Loucy (cell line): ENCODE measurements around the gene TIMMDC1.

ENCODE experiments used
- H2AFZ ChIP-seq: fragments of 200-600 bp; sonication (generic); 2 replicates; pipeline ENCODE4 v1.6.0; 2016; ENCODE audit warnings: antibody characterized with exemption, mild to moderate bottlenecking, low read length, moderate library complexity
- H3F3A ChIP-seq: fragments of 200-600 bp; 2 replicates; pipeline ENCODE4 v1.6.0; 2016; ENCODE audit warnings: antibody characterized with exemption, low read depth, mild to moderate bottlenecking
- H3K27me3 ChIP-seq: fragments of 200-600 bp; sonication (generic); 2 replicates; pipeline ENCODE4 v1.6.1; 2014; ENCODE audit warnings: low read length, mild to moderate bottlenecking; ENCODE audit not compliant: insufficient read depth, poor library complexity, severe bottlenecking
- H3K36me3 ChIP-seq: fragments of 200-600 bp; sonication (generic); 2 replicates; pipeline ENCODE4 v1.6.1; 2016; ENCODE audit warnings: low read length; ENCODE audit not compliant: insufficient read depth
- H3K4me1 ChIP-seq: fragments of 200-600 bp; sonication (generic); 2 replicates; pipeline ENCODE4 v1.5.1; 2014; ENCODE audit warnings: low read length, mild to moderate bottlenecking; ENCODE audit not compliant: insufficient read depth, poor library complexity, severe bottlenecking
- H3K4me2 ChIP-seq: fragments of 200-600 bp; sonication (generic); 2 replicates; pipeline ENCODE4 v1.6.0; 2014; ENCODE audit warnings: antibody characterized with exemption, low read length, low read depth, mild to moderate bottlenecking; ENCODE audit not compliant: poor library complexity, severe bottlenecking
- H3K4me3 ChIP-seq: fragments of 200-600 bp; sonication (generic); 2 replicates; pipeline ENCODE4 v1.5.1; 2014; ENCODE audit warnings: low read length, mild to moderate bottlenecking, mixed read lengths; ENCODE audit not compliant: poor library complexity, severe bottlenecking
- H3K79me2 ChIP-seq: fragments of 200-600 bp; sonication (generic); 2 replicates; pipeline ENCODE4 v1.6.1; 2014; ENCODE audit warnings: low read length; ENCODE audit not compliant: insufficient read depth
- H3K9ac ChIP-seq: fragments of 200-600 bp; sonication (generic); 2 replicates; pipeline ENCODE4 v1.6.0; 2014; ENCODE audit warnings: mild to moderate bottlenecking, low read depth, low read length, moderate library complexity; ENCODE audit not compliant: poor library complexity, severe bottlenecking
- H3K9me2 ChIP-seq: fragments of 200-600 bp; sonication (generic); replicated peaks from 2 replicates; pipeline ENCODE4 v1.6.1; 2016; ENCODE audit warnings: low read depth, low read length, mixed read lengths
- H3K9me3 ChIP-seq: fragments of 200-600 bp; sonication (generic); 2 replicates; pipeline ENCODE4 v1.6.1; 2014; ENCODE audit warnings: mild to moderate bottlenecking, antibody characterized with exemption, low read length, low read depth; ENCODE audit not compliant: insufficient read depth
- H4K20me1 ChIP-seq: fragments of 200-600 bp; sonication (generic); 2 replicates; pipeline ENCODE4 v1.6.0; 2014; ENCODE audit warnings: antibody characterized with exemption, low read length, mild to moderate bottlenecking; ENCODE audit not compliant: insufficient read depth, poor library complexity, severe bottlenecking
- EZH2phosphoT487 ChIP-seq: fragments of 200-600 bp; IDR thresholded peaks from 2 replicates; pipeline ENCODE4 v1.6.1; 2018; ENCODE audit warnings: antibody characterized with exemption, mild to moderate bottlenecking, moderate library complexity, borderline replicate concordance
- TF ChIP-seq, protein P1 (sequence below): fragments of 200-600 bp; sonication (generic); conservative IDR thresholded peaks from 2 replicates; pipeline ENCODE4 v1.5.1; 2014; ENCODE audit warnings: mild to moderate bottlenecking, antibody characterized with exemption, low read length

Gene TIMMDC1

GRCh38 chr3:119547227-119547626, 48.9 kb downstream of the TIMMDC1 start:
- TF ChIP-seq, protein P1, sequence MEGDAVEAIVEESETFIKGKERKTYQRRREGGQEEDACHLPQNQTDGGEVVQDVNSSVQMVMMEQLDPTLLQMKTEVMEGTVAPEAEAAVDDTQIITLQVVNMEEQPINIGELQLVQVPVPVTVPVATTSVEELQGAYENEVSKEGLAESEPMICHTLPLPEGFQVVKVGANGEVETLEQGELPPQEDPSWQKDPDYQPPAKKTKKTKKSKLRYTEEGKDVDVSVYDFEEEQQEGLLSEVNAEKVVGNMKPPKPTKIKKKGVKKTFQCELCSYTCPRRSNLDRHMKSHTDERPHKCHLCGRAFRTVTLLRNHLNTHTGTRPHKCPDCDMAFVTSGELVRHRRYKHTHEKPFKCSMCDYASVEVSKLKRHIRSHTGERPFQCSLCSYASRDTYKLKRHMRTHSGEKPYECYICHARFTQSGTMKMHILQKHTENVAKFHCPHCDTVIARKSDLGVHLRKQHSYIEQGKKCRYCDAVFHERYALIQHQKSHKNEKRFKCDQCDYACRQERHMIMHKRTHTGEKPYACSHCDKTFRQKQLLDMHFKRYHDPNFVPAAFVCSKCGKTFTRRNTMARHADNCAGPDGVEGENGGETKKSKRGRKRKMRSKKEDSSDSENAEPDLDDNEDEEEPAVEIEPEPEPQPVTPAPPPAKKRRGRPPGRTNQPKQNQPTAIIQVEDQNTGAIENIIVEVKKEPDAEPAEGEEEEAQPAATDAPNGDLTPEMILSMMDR, result no peak
- no peak for TF ChIP-seq EZH2phosphoT487
- no peak overlapping the region for H3K4me3 ChIP-seq
- no peaks in the 10 kb centered on the region for H3K27me3 ChIP-seq
- no peaks in the 10 kb centered on the region for H3K36me3 ChIP-seq
- no peaks in the 10 kb centered on the region for H3K9me3 ChIP-seq
- no peak overlapping the region for H2AFZ ChIP-seq
- H3K79me2 ChIP-seq, result no peaks in the 10 kb centered on the region
- no peaks in the 10 kb centered on the region for H3F3A ChIP-seq
- H3K4me1 ChIP-seq, result no peaks in the 10 kb centered on the region
- no peaks in the 10 kb centered on the region for H4K20me1 ChIP-seq
- H3K9me2 ChIP-seq, result no peaks in the 10 kb centered on the region
- no peak overlapping the region for H3K9ac ChIP-seq
- H3K4me2 ChIP-seq, result no peak overlapping the region

DNA sequence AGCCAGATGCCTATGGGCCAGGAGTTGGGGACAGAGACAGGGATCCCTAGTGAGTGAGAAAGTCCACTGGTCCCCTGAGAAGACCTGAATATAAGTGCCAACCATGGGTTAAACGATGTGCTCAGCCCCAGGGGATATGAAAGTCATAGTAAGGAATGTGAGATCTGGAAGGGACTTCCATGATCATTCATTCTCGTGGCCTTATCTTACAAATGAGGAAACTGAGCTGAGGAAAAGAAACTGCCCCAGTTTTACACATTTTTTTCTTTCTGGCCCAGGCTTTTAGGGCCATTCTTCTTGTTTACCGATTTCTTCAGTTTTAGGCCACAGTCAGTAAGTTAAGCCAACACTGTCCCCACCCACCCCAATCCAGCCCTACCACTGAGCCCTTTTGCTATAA, 50.0 kb downstream of the TIMMDC1 start:
- H3K4me3 ChIP-seq, result no peak overlapping the region
- H3K9me3 ChIP-seq, result no peaks in the 10 kb centered on the region
- no peaks in the 10 kb centered on the region for H3K4me1 ChIP-seq
- no peak overlapping the region for H3K4me2 ChIP-seq
- H3F3A ChIP-seq, result no peaks in the 10 kb centered on the region
- H3K9me2 ChIP-seq, result no peaks in the 10 kb centered on the region
- H3K9ac ChIP-seq, result no peak overlapping the region
- H3K36me3 ChIP-seq, result no peaks in the 10 kb centered on the region
- H2AFZ ChIP-seq, result no peak overlapping the region
- no peaks in the 10 kb centered on the region for H4K20me1 ChIP-seq
- no peaks in the 10 kb centered on the region for H3K27me3 ChIP-seq
- no peaks in the 10 kb centered on the region for H3K79me2 ChIP-seq
- TF ChIP-seq, protein P1, result no peak
- TF ChIP-seq EZH2phosphoT487, result no peak

GRCh38 chr3:119550192-119550910, 52.0 kb downstream of the TIMMDC1 start:
- Histone ChIP-seq H2AFZ (no peak overlapping the region), H3K36me3 (no peaks in the 10 kb centered on the region), H3K79me2 (no peaks in the 10 kb centered on the region), H3K4me2 (no peak overlapping the region), H3K9me3 (no peaks in the 10 kb centered on the region), H3K4me3 (no peak overlapping the region), H3K9ac (no peak overlapping the region), H3K27me3 (no peaks in the 10 kb centered on the region), H3K9me2 (no peaks in the 10 kb centered on the region), H3F3A (no peaks in the 10 kb centered on the region), H3K4me1 (no peaks in the 10 kb centered on the region), H4K20me1 (no peaks in the 10 kb centered on the region)
- TF ChIP-seq, protein P1, result no peak
